Measurements from ENCODE around the gene NUBP2. TPM values are rescaled to one million over a fixed set of nuclear protein-coding genes. Genes with fewer than 3 reads are reported as not detected.

The NUBP2 gene, protein sequence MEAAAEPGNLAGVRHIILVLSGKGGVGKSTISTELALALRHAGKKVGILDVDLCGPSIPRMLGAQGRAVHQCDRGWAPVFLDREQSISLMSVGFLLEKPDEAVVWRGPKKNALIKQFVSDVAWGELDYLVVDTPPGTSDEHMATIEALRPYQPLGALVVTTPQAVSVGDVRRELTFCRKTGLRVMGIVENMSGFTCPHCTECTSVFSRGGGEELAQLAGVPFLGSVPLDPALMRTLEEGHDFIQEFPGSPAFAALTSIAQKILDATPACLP
- 52.9 and 53.7 TPM in 2 replicates for total RNA-seq

GRCh38 chr16:1782408-1783264 lies at the start of gene NUBP2, which contains the start of gene SPSB3:
TSS of gene NUBP2 (plus strand) at chr16:1782960. CDS start at chr16:1783021, 61 bp downstream.
TSS of gene SPSB3 (minus strand) at chr16:1782571. CDS start at chr16:1781483, 1,088 bp downstream.
- intact Hi-C loops (cut with micrococcal nuclease), result loop anchor here (1.0 to 2.0 kb wide), 6 partner anchors 9 to 372 kb away; partner anchors contain the start of genes HAGH, MAPK8IP3, MRPS34 and MSRB1

- intact Hi-C loops (cut with micrococcal nuclease), result no loop called here
These were observed 48.6 kb upstream of the NUBP2 start for GRCh38 chr16:1734123-1734522.

DNA sequence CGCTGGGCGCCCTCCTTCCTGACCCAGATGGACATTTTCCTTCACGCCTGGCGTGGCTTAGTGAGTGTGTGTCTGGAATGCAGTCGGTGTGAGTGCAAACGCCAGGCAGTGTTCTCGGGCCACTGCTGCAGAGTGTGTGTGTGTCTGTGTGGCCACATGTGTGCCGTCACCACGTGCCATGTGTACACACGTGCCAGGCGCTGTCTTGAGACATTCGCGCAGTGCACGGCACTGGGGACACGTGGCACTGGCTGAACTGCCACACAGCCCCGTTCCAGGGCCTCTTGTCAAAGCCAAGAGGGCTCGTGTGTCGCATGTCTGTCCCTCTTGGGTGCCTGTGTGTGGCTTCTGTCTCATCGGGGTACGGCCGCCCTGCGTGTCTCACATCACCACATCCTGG lies 47.9 kb upstream of the NUBP2 start:
- intact Hi-C loops (cut with micrococcal nuclease), result no loop called here

DNA sequence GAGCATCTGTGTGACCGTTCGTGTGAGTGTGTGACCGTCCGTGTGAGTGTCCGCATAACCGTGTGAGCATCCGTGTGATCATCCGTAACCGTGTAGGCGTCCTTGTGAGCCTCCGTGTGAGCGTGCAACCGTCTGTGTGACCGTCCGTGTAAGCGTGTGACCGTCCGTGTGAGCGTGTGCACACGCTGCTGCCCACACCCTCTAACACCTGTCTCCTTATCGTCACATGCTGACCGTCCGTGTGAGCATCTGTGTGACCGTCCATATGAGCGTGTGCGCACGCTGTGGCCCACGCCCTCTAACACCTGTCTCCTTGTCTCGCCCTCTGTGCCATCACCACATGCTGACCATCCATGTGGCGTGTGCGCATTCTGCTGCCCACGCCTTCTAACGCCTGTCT lies 42.5 kb upstream of the NUBP2 start:
- intact Hi-C loops (cut with micrococcal nuclease), result no loop called here

GRCh38 chr16:1740781-1741490 lies 41.8 kb upstream of the NUBP2 start:
- intact Hi-C loops (cut with micrococcal nuclease), result no loop called here

GRCh38 chr16:1741553-1742165 lies 41.1 kb upstream of the NUBP2 start:
- intact Hi-C loops (cut with micrococcal nuclease), result no loop called here

DNA sequence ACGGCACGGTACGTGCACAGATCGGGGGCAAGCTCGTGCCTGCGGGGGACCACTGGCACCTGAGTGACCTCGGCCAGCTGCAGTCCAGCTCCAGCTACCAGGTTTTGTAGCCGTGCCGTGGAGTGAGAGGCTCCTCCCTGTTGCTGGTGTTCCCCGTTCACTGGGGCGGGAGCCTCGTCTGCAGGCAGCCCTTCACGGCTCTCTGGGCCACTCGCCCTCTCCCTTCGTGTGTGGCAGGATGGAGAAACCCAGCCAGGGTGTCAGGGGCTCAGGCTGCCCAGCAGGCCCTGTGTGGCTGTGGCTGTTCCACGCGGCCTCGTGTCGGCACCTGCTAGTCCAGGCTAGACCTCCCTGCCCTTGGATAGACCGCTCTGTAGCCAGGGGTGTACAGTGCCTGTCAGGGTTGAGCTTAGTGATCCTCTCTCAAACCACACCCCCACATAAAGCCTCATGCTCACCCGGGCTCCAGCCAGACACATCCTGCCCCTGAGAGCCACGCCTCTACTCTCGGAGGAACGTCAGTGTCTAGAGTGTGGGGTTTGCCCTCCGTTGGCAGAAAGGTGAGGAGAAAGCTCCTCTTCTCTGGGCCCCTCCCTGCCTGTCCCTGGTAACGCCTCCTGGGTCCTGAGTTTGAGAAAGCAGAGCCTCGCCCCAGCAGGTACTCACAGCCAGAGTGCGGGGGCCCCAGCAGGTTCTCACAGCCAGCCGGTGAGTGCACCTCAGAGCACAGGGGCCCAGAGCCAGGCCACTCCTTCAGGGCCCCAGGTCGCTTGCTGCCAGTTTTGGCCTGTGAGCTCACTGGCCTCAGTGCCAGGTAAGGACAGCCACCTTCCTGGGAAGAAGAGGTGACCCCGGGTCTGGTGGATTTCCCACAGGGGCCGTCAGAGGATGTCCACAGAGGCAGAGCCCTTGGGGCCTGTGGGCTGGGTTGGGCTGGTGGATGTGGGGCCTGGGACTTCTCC lies 39.1 kb upstream of the NUBP2 start:
- intact Hi-C loops (cut with micrococcal nuclease), result no loop called here

GRCh38 chr16:1744338-1744840 lies 38.4 kb upstream of the NUBP2 start:
- intact Hi-C loops (cut with micrococcal nuclease), result no loop called here

GRCh38 chr16:1745181-1745899 lies 37.4 kb upstream of the NUBP2 start:
- intact Hi-C loops (cut with micrococcal nuclease), result no loop called here

DNA sequence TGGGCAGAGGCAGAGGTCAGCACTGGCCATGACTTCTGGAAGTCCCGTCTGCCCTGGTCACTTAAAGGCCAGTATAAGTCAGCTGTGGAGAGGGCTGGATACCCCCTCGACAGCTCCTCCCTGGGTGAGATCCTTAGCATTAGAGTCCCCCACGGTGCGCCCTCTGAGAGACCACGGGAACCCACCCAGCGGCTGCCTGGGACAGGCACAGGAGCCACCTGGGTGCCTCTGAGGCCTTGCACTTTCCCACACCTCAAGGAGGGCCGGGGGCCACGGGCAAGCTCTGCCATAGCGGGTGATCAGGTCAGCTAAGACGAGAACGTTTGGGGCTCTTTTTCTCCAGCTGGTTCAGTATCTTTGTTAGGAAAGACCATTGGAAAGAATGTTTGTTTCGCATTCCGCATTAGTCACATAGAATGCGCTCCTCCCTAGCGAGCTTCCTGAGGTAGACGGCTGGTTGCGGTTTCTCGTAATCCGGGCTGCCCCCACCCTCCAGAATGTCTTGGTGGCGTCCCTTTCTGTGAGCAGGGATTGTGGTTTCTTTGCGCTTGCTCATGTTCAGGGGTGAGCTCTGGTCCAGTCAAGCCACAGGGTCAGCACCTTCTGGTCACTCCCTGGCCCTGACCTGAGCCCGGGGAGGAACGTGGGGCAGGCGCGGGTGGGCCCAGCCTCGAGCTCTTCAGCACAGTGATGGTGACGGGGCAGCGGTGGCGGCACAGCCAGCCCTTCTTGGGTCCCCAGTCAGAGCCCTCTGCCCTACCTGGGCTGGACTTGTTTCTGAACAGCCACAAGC lies 36.7 kb upstream of the NUBP2 start:
- intact Hi-C loops (cut with micrococcal nuclease), result no loop called here

- intact Hi-C loops (cut with micrococcal nuclease), result no loop called here
These were observed 36.0 kb upstream of the NUBP2 start for GRCh38 chr16:1746693-1747195.

DNA sequence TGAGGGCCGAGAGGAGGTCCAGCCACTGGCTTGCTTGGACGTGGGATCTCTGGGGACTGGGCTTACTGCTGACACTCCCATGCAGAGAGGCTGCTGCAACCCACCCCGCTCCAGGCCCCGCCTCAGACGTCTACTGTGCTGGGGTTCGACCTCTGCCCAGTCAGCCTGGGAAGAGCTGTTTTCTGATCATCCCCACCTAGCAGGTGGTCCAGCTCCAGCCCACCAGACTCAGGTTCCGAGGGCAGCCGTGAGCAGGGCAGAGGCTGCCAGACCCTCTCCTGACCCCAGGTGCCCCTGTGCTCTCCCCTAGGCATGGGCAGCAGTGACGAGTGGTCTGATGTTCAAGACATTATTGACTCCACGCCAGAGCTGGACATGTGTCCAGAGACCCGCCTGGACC lies 34.8 kb upstream of the NUBP2 start:
- intact Hi-C loops (cut with micrococcal nuclease), result no loop called here

DNA sequence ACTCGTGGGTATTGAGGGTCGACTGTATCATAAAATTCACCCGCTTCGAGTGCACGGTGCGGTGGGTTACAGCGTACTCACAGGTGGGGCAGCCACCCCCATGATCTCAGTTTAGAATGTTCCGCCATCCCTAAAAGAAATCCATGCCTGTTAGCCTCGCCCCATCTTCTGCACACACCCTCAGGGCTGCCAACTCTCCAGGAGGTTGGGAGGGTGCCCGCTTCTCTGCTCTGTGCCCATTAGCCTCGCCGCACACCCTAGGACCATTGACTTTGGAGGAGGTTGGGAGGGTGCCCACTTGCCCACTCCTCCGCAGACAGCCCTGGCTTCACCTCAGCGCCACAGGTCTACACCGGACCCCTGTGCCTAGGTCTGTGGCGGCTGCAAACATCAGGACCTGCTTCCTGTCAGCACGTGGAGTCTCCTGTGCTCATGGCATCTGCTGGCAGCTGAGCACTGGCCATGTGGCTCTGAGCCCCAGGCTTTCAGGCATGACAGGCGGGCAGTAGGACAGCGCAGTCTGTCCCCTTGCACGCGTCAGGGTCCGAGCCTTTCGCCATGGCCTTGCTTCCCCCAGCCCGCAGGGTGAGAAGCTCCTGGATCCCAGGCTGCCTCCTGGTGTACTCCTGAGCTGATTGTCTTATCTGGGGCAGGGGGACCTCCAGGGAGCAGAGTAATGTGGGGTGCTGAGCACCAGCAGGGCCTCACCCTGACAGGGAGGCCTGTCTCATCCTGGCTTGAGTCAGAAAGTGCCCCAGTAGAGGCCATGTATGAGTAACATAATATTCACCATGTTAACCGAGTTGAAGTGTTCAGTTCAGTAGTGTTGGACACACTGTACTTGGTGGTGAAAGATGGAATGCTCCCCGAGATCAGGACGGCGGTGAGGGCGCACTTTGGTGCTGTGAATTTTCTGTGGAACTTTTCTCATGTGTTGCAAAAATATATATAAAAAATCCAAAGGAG lies 33.3 kb upstream of the NUBP2 start:
- intact Hi-C loops (cut with micrococcal nuclease), result no loop called here

GRCh38 chr16:1751946-1752345 lies 30.8 kb upstream of the NUBP2 start:
- intact Hi-C loops (cut with micrococcal nuclease), result no loop called here

DNA sequence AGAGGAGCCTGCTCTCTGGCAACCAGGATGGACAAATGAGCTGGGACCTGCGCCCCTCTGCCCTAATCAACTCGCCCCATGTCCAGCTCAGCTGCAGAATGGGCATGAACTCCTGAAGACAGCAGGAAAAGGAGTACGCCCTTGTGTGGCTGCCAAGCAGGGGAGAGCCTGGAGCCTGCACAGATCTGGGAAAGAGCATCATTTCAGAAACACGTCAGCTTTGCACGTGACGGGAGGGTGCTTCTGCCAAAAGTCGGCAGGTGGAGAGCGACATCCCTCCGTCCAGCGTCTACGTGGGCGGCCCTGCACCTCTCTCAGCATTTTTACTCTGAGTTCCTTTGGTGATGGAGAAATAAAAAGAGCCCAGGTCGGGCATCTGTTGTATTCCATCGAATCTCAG lies 29.9 kb upstream of the NUBP2 start:
- intact Hi-C loops (cut with micrococcal nuclease), result no loop called here

DNA sequence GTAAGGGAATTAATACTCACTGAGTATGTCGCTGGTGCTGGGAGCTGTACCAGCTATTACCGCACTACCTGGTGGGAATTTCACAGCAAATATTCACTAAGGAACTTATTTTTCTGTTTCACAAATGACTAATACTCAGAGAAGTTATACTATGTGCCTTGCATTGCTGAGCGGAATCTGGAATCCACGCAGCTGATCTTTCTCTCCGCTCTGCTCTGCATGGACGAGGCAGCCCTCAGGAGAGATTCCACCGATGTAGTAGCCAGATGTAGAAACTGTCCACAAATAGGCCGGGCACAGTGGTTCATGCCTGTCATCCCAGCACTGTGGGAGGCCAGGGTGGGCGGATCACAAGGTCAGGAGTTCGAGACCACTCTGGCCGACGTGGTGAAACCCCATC lies 28.6 kb upstream of the NUBP2 start:
- intact Hi-C loops (cut with micrococcal nuclease), result no loop called here

Data from T-helper 1 cell treated with Interleukin-12 subunit alpha and Interleukin-12 subunit beta and Interleukin-4 antibody, amounts not matched to agents 30 ng/mL and 1 ng/mL, for 36 hours (primary cell).